ENCODE results near the gene CCDC57. TPM values are rescaled to one million over a fixed set of nuclear protein-coding genes. Genes with fewer than 3 reads are reported as not detected.

The CCDC57 gene
- polyA plus RNA-seq, 3 donors, result 17.1 to 43.8 (median 20.1) TPM

GRCh38 chr17:82252511-82253178 is 40.0 kb upstream of the CCDC57 start:
- H3K36me3 Mint-ChIP-seq, result peaks cover 77 to 84% of the 10 kb centered on the region in 2 donors
- no peaks in the 10 kb centered on the region for H3K4me1 Mint-ChIP-seq
- no peaks in the 10 kb centered on the region for H3K27me3 Mint-ChIP-seq (ENCODE audit: low read depth in 3 of 3)
- Histone ChIP-seq H3K4me2 (replicated peaks; ENCODE audit: extremely low read depth, low read length, poor library complexity, severe bottlenecking) (no peak overlapping the region), H3K4me1 (ENCODE audit: control insufficient read depth in 1 of 2, insufficient read depth in 2 of 2, low read length in 2 of 2) (no peaks in the 10 kb centered on the region), H3K4me3 (replicated peaks in 1 of 3; ENCODE audit: low read depth in 2 of 3, low read length in 3 of 3) (no peak overlapping the region), H3K27ac (ENCODE audit: low read depth in 1 of 2, low read length in 2 of 2) (no peak overlapping the region), H2AFZ (ENCODE audit: insufficient read depth, low read depth, low read length, poor library complexity, severe bottlenecking) (no peak overlapping the region), H3K36me3 (replicated peaks in 1 of 2; ENCODE audit: control insufficient read depth in 1 of 2, insufficient read depth in 2 of 2, low read length in 2 of 2) (peaks cover 86 to 89% of the 10 kb centered on the region in 2 donors), H3K79me2 (ENCODE audit: insufficient read depth, low read length) (peaks cover 85% of the 10 kb centered on the region), H3K9me3 (replicated peaks in 1 of 2; ENCODE audit: control insufficient read depth in 1 of 2, insufficient read depth in 1 of 2, low read length in 2 of 2) (no peaks in the 10 kb centered on the region), H4K20me1 (ENCODE audit: insufficient read depth, low read length) (peaks cover 94% of the 10 kb centered on the region), H3K9ac (ENCODE audit: insufficient read depth, low read length, poor library complexity, severe bottlenecking) (no peak overlapping the region), H3K27me3 (ENCODE audit: control insufficient read depth in 2 of 2, insufficient read depth in 2 of 2, low read length in 2 of 2) (no peaks in the 10 kb centered on the region)
- no peak for DNase-seq
- intact Hi-C loops (cut with micrococcal nuclease), result no loop called here
- WGBS (ENCODE audit: insufficient coverage), result 97% methylated on average over 23 of the region's 28 CpGs
- TF ChIP-seq CTCF (IDR thresholded peaks at IDR 0.05), result no peak
- peaks cover 0 to 4% (median 0%) of the 10 kb centered on the region in 7 donors for H3K9me3 Mint-ChIP-seq
- peak overlapping the region in 5 of 7 donors; percentile 10 to 65 (median 54) for H3K27ac Mint-ChIP-seq
- no peak overlapping the region for H3K4me3 Mint-ChIP-seq

- Mint-ChIP-seq H3K27me3 (ENCODE audit: low read depth in 3 of 3) (no peaks in the 10 kb centered on the region), H3K4me1 (peaks cover 12% of the 10 kb centered on the region), H3K27ac (peak overlapping the region in 3 of 7 donors; percentile 33 to 68 (median 60)), H3K36me3 (peaks cover 75 to 84% of the 10 kb centered on the region in 2 donors), H3K9me3 (peaks cover 0 to 4% (median 0%) of the 10 kb centered on the region in 7 donors), H3K4me3 (no peak overlapping the region)
- no peak overlapping the region for H3K4me3 ChIP-seq (replicated peaks in 1 of 3; ENCODE audit: low read depth in 2 of 3, low read length in 3 of 3)
- no peak for DNase-seq
- no peak overlapping the region for H2AFZ ChIP-seq (ENCODE audit: insufficient read depth, low read depth, low read length, poor library complexity, severe bottlenecking)
- H4K20me1 ChIP-seq (ENCODE audit: insufficient read depth, low read length), result peaks cover 94% of the 10 kb centered on the region
- no peak for TF ChIP-seq CTCF (IDR thresholded peaks at IDR 0.05)
- WGBS (ENCODE audit: insufficient coverage), result 97% methylated on average over 22 of the region's 25 CpGs
- peaks cover 86 to 89% of the 10 kb centered on the region in 2 donors for H3K36me3 ChIP-seq (replicated peaks in 1 of 2; ENCODE audit: control insufficient read depth in 1 of 2, insufficient read depth in 2 of 2, low read length in 2 of 2)
- H3K79me2 ChIP-seq (ENCODE audit: insufficient read depth, low read length), result peaks cover 85% of the 10 kb centered on the region
- H3K4me2 ChIP-seq (replicated peaks; ENCODE audit: extremely low read depth, low read length, poor library complexity, severe bottlenecking), result no peak overlapping the region
- intact Hi-C loops (cut with micrococcal nuclease), result no loop called here
- H3K9ac ChIP-seq (ENCODE audit: insufficient read depth, low read length, poor library complexity, severe bottlenecking), result no peak overlapping the region
- H3K27me3 ChIP-seq (ENCODE audit: control insufficient read depth in 2 of 2, insufficient read depth in 2 of 2, low read length in 2 of 2), result no peaks in the 10 kb centered on the region
- H3K9me3 ChIP-seq (replicated peaks in 1 of 2; ENCODE audit: control insufficient read depth in 1 of 2, insufficient read depth in 1 of 2, low read length in 2 of 2), result no peaks in the 10 kb centered on the region
- H3K27ac ChIP-seq (ENCODE audit: low read depth in 1 of 2, low read length in 2 of 2), result no peak overlapping the region
- peaks cover 0 to 8% of the 10 kb centered on the region in 2 donors for H3K4me1 ChIP-seq (ENCODE audit: control insufficient read depth in 1 of 2, insufficient read depth in 2 of 2, low read length in 2 of 2)
Observed at GRCh38 chr17:82250868-82251500, 38.3 kb upstream of the CCDC57 start.

Data from CD14-positive monocyte (primary cell).